ENCODE data around the gene TMIGD3. TPM values are rescaled to one million over a fixed set of nuclear protein-coding genes. Genes with fewer than 3 reads are reported as not detected.

TMIGD3 gene
- total and polyA plus RNA-seq, 5 donors from 2014 or later: not detected

- no peak for DNase-seq
Measured at GRCh38 chr1:111515291-111516004, 12.0 kb upstream of the TMIGD3 start.

GRCh38 chr1:111513410-111514020, 10.1 kb upstream of the TMIGD3 start:
- no peak overlapping the region for H3K27ac ChIP-seq (ENCODE audit: insufficient read depth, low read length, poor library complexity, severe bottlenecking)
- Mint-ChIP-seq H3K4me1 (peaks cover 9 to 53% (median 31%) of the 10 kb centered on the region in 4 donors), H3K36me3 (no peaks in the 10 kb centered on the region), H3K27me3 (no peaks in the 10 kb centered on the region), H3K9me3 (no peaks in the 10 kb centered on the region), H3K4me3 (peak overlapping the region in 2 of 4 donors; percentile 12 to 66), H3K27ac (no peak overlapping the region)
- no peaks in the 10 kb centered on the region for H3K36me3 ChIP-seq (ENCODE audit: control insufficient read depth, insufficient read depth, low read length)
- peaks cover 71% of the 10 kb centered on the region for H3K4me1 ChIP-seq (ENCODE audit: control insufficient read depth, insufficient read depth, low read length, poor library complexity, severe bottlenecking)
- H3K4me3 ChIP-seq (ENCODE audit: low read depth, low read length): no peak overlapping the region
- H3K9me3 ChIP-seq (ENCODE audit: control insufficient read depth in 2 of 2, low read length in 2 of 2): no peaks in the 10 kb centered on the region
- DNase-seq (no peak), ATAC-seq (ENCODE audit: low read depth in 2 of 2) (no peak)
- no peaks in the 10 kb centered on the region for H3K27me3 ChIP-seq (ENCODE audit: control insufficient read depth, insufficient read depth, low read length)

More at GRCh38 chr1:111515291-111516004, 12.0 kb upstream of the TMIGD3 start:
- Mint-ChIP-seq H3K9me3 (no peaks in the 10 kb centered on the region), H3K36me3 (no peaks in the 10 kb centered on the region), H3K4me1 (peaks cover 9 to 54% (median 28%) of the 10 kb centered on the region in 4 donors), H3K4me3 (peak overlapping the region in 2 of 4 donors; percentile 74 to 75), H3K27ac (peak overlapping the region in 2 of 3 donors; percentile 66 to 86), H3K27me3 (no peaks in the 10 kb centered on the region)
- Histone ChIP-seq H3K36me3 (ENCODE audit: control insufficient read depth, insufficient read depth, low read length) (no peaks in the 10 kb centered on the region), H3K4me3 (ENCODE audit: low read depth, low read length) (no peak overlapping the region), H3K9me3 (ENCODE audit: control insufficient read depth in 2 of 2, low read length in 2 of 2) (no peaks in the 10 kb centered on the region), H3K27me3 (ENCODE audit: control insufficient read depth, insufficient read depth, low read length) (no peaks in the 10 kb centered on the region), H3K27ac (ENCODE audit: insufficient read depth, low read length, poor library complexity, severe bottlenecking) (no peak overlapping the region), H3K4me1 (ENCODE audit: control insufficient read depth, insufficient read depth, low read length, poor library complexity, severe bottlenecking) (peaks cover 58% of the 10 kb centered on the region)
- no peak for ATAC-seq (ENCODE audit: low read depth in 2 of 2)

DNA sequence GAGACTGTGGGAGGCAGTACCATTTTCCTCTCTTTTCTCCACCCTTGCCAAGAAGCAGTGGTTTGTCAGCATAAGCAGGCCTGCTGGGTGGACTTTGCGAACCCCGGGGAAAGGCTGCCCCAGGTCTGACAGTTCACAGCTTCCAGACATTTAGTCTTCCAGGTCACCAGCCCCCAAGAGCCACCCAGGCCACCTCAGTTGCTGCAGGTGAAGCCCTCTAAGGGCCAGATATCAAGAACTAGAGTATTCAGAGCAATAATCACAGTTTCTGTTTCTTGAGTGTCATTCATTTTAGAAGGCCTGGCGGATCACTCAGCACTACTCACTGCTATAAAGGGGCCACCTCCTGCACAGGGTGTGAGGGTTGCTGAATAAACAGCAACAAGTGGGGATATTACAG, 9.5 kb upstream of the TMIGD3 start:
- Histone ChIP-seq H3K27me3 (ENCODE audit: control insufficient read depth, insufficient read depth, low read length) (no peaks in the 10 kb centered on the region), H3K9me3 (ENCODE audit: control insufficient read depth in 2 of 2, low read length in 2 of 2) (no peaks in the 10 kb centered on the region), H3K4me3 (ENCODE audit: low read depth, low read length) (no peak overlapping the region), H3K27ac (ENCODE audit: insufficient read depth, low read length, poor library complexity, severe bottlenecking) (no peak overlapping the region), H3K36me3 (ENCODE audit: control insufficient read depth, insufficient read depth, low read length) (no peaks in the 10 kb centered on the region), H3K4me1 (ENCODE audit: control insufficient read depth, insufficient read depth, low read length, poor library complexity, severe bottlenecking) (peaks cover 71% of the 10 kb centered on the region)
- Mint-ChIP-seq H3K4me1 (peaks cover 14 to 53% (median 33%) of the 10 kb centered on the region in 4 donors), H3K27me3 (no peaks in the 10 kb centered on the region), H3K36me3 (no peaks in the 10 kb centered on the region), H3K4me3 (peak overlapping the region in 1 of 4 donors; percentile 3), H3K27ac (peak overlapping the region in 1 of 3 donors; percentile 28), H3K9me3 (no peaks in the 10 kb centered on the region)
- DNase-seq (no peak), ATAC-seq (ENCODE audit: low read depth in 2 of 2) (no peak)

DNA sequence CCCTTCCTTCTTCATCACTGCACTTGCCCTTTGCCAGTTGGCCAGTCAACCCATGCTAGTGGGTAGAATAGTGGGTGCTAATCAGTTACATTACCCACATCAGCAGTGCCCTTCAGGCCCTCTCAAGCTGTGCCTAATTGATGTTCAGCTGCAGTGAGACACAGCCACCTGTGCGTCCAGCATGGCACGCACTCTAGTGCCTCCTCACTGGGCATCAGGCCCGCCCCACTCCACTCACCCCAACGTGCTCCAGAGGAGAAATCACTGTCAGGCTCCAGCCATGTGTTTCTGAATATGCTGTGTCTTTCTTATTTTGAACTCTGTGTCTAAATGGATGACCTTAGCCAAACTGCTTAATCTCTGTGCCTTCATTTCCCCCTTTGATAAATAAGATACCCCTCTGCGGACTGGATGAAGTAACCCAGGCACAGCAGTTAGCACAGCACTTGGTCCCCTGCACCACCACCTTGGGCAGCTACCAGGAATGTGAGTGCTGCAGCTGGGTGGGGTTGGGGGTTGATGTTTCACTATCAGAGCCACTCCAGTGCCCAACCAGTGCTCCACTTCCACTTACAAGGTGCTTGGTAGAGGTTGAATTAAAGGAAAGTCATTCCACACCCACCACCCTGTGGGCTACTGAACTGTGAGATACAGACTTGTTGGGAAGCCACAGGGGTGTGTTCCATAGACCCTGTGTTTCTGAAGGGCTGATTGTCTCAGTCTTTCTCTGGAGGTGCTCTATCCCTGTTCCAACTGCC, 8.9 kb upstream of the TMIGD3 start:
- ATAC-seq (ENCODE audit: low read depth in 2 of 2): no peak

DNA sequence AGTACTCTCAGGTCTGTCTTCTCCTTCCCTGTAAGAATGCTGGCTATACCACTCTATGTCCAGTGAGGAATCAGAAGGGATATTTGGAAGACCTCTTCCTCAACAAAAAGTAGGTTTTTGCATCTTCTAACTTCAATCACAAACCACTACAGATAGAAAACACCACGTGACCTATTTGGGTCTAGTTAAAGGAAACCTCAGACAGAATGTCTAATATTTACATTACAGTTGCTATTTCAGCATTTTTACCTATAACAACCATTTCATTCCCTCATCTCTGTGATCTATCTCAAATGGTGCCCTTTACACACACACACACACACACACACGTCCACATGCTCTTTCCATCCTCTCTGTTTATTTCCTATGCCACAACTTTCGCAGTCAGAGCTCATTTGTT, 7.9 kb upstream of the TMIGD3 start:
- H3K9me3 ChIP-seq (ENCODE audit: control insufficient read depth in 2 of 2, low read length in 2 of 2): no peaks in the 10 kb centered on the region
- H3K27me3 ChIP-seq (ENCODE audit: control insufficient read depth, insufficient read depth, low read length): no peaks in the 10 kb centered on the region
- ATAC-seq (ENCODE audit: low read depth in 2 of 2): no peak
- H3K27ac Mint-ChIP-seq: no peak overlapping the region
- H3K4me1 ChIP-seq (ENCODE audit: control insufficient read depth, insufficient read depth, low read length, poor library complexity, severe bottlenecking): peaks cover 69% of the 10 kb centered on the region
- peak overlapping the region; percentile 64 for H3K4me3 ChIP-seq (ENCODE audit: low read depth, low read length)
- H3K27ac ChIP-seq (ENCODE audit: insufficient read depth, low read length, poor library complexity, severe bottlenecking): no peak overlapping the region
- H3K27me3 Mint-ChIP-seq: no peaks in the 10 kb centered on the region
- no peaks in the 10 kb centered on the region for H3K36me3 ChIP-seq (ENCODE audit: control insufficient read depth, insufficient read depth, low read length)
- DNase-seq: peak in 2 of 3 donors; percentile 44 to 56
- peaks cover 5 to 49% (median 24%) of the 10 kb centered on the region in 4 donors for H3K4me1 Mint-ChIP-seq
- no peaks in the 10 kb centered on the region for H3K36me3 Mint-ChIP-seq
- no peaks in the 10 kb centered on the region for H3K9me3 Mint-ChIP-seq
- H3K4me3 Mint-ChIP-seq: no peak overlapping the region

More for the DNA sequence above, 8.9 kb upstream of the TMIGD3 start:
- Mint-ChIP-seq H3K4me3 (peak overlapping the region in 3 of 4 donors; percentile 3 to 44 (median 15)), H3K9me3 (no peaks in the 10 kb centered on the region), H3K36me3 (no peaks in the 10 kb centered on the region), H3K27ac (peak overlapping the region in 1 of 3 donors; percentile 28), H3K4me1 (peaks cover 8 to 53% (median 29%) of the 10 kb centered on the region in 4 donors), H3K27me3 (no peaks in the 10 kb centered on the region)
- DNase-seq: no peak
- H3K9me3 ChIP-seq (ENCODE audit: control insufficient read depth in 2 of 2, low read length in 2 of 2): no peaks in the 10 kb centered on the region
- no peak overlapping the region for H3K27ac ChIP-seq (ENCODE audit: insufficient read depth, low read length, poor library complexity, severe bottlenecking)
- H3K4me1 ChIP-seq (ENCODE audit: control insufficient read depth, insufficient read depth, low read length, poor library complexity, severe bottlenecking): peaks cover 71% of the 10 kb centered on the region
- H3K27me3 ChIP-seq (ENCODE audit: control insufficient read depth, insufficient read depth, low read length): no peaks in the 10 kb centered on the region
- no peaks in the 10 kb centered on the region for H3K36me3 ChIP-seq (ENCODE audit: control insufficient read depth, insufficient read depth, low read length)
- peak overlapping the region; percentile 64 for H3K4me3 ChIP-seq (ENCODE audit: low read depth, low read length)

GRCh38 chr1:111509997-111510375, 6.6 kb upstream of the TMIGD3 start:
- ATAC-seq (ENCODE audit: low read depth in 2 of 2) (no peak), DNase-seq (no peak)
- Histone ChIP-seq H3K4me1 (ENCODE audit: control insufficient read depth, insufficient read depth, low read length, poor library complexity, severe bottlenecking) (peaks cover 71% of the 10 kb centered on the region), H3K9me3 (ENCODE audit: control insufficient read depth in 2 of 2, low read length in 2 of 2) (no peaks in the 10 kb centered on the region), H3K27ac (ENCODE audit: insufficient read depth, low read length, poor library complexity, severe bottlenecking) (no peak overlapping the region), H3K4me3 (ENCODE audit: low read depth, low read length) (no peak overlapping the region), H3K36me3 (ENCODE audit: control insufficient read depth, insufficient read depth, low read length) (no peaks in the 10 kb centered on the region), H3K27me3 (ENCODE audit: control insufficient read depth, insufficient read depth, low read length) (no peaks in the 10 kb centered on the region)
- no peaks in the 10 kb centered on the region for H3K9me3 Mint-ChIP-seq
- H3K27me3 Mint-ChIP-seq: no peaks in the 10 kb centered on the region
- no peak overlapping the region for H3K27ac Mint-ChIP-seq
- peaks cover 5 to 51% (median 34%) of the 10 kb centered on the region in 4 donors for H3K4me1 Mint-ChIP-seq
- no peaks in the 10 kb centered on the region for H3K36me3 Mint-ChIP-seq
- no peak overlapping the region for H3K4me3 Mint-ChIP-seq

- Mint-ChIP-seq H3K4me3 (peak overlapping the region; percentile 79 to 90 (median 85)), H3K4me1 (peaks cover 11 to 61% (median 41%) of the 10 kb centered on the region in 4 donors), H3K9me3 (no peaks in the 10 kb centered on the region)
Measured at GRCh38 chr1:111507411-111508201, 4.2 kb upstream of the TMIGD3 start.

More at GRCh38 chr1:111507411-111508201, 4.2 kb upstream of the TMIGD3 start:
- H3K27ac Mint-ChIP-seq: peak overlapping the region in 2 of 3 donors; percentile 88 to 92
- peak; percentile 35 to 91 (median 56) for DNase-seq
- Histone ChIP-seq H3K9me3 (ENCODE audit: control insufficient read depth in 2 of 2, low read length in 2 of 2) (no peaks in the 10 kb centered on the region), H3K27ac (ENCODE audit: insufficient read depth, low read length, poor library complexity, severe bottlenecking) (peak overlapping the region; percentile 89), H3K4me1 (ENCODE audit: control insufficient read depth, insufficient read depth, low read length, poor library complexity, severe bottlenecking) (peaks cover 88% of the 10 kb centered on the region), H3K36me3 (ENCODE audit: control insufficient read depth, insufficient read depth, low read length) (no peaks in the 10 kb centered on the region), H3K4me3 (ENCODE audit: low read depth, low read length) (peak overlapping the region; percentile 65), H3K27me3 (ENCODE audit: control insufficient read depth, insufficient read depth, low read length) (no peaks in the 10 kb centered on the region)
- ATAC-seq (ENCODE audit: low read depth in 2 of 2): peak; percentile 64 to 72
- H3K36me3 Mint-ChIP-seq: no peaks in the 10 kb centered on the region
- no peaks in the 10 kb centered on the region for H3K27me3 Mint-ChIP-seq

Data from CD4-positive, CD25-positive, alpha-beta regulatory T cell (primary cell).